Keratinocyte (primary cell): ENCODE data around the gene SLC8A3.

Experiments used
- EZH2 ChIP-seq: IDR thresholded peaks from one replicate; pipeline ENCODE4 v1.6.1; 2012; ENCODE audit warnings: inconsistent platforms, mild to moderate bottlenecking, low read length, moderate library complexity
- TF ChIP-seq, protein P1 (sequence below), 3 experiments: IDR thresholded peaks in 1 of 3; conservative IDR thresholded peaks in 1 of 3; optimal IDR thresholded peaks in 1 of 3; 2 replicates in 2 of 3; 3 replicates in 1 of 3; pipeline versions ENCODE3 to v1.5.1; 2011; ENCODE audit warnings: low read length in 3 of 3, mild to moderate bottlenecking in 3 of 3, moderate library complexity in 2 of 3, control low read depth in 1 of 3, inconsistent platforms in 1 of 3; ENCODE audit not compliant: insufficient read depth in 2 of 3; ENCODE audit errors: extremely low read depth in 1 of 3

DNA sequence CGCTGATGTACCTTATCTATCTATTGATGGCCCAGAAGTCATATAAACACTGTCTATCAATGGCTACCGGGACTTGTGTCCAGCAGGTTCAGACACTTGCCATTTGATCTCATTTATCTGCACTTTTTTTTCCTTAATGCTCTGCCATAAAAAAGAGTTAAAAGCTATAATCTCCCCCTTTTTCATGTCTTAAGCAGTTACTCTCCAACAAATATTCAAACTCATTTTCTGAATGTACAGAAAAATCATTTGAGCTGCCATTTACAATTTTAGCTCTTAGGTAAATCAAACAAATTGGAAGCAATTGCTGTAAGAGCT lies 101.4 kb downstream of the SLC8A3 start:
- no peak for TF ChIP-seq EZH2
- TF ChIP-seq, protein P1, sequence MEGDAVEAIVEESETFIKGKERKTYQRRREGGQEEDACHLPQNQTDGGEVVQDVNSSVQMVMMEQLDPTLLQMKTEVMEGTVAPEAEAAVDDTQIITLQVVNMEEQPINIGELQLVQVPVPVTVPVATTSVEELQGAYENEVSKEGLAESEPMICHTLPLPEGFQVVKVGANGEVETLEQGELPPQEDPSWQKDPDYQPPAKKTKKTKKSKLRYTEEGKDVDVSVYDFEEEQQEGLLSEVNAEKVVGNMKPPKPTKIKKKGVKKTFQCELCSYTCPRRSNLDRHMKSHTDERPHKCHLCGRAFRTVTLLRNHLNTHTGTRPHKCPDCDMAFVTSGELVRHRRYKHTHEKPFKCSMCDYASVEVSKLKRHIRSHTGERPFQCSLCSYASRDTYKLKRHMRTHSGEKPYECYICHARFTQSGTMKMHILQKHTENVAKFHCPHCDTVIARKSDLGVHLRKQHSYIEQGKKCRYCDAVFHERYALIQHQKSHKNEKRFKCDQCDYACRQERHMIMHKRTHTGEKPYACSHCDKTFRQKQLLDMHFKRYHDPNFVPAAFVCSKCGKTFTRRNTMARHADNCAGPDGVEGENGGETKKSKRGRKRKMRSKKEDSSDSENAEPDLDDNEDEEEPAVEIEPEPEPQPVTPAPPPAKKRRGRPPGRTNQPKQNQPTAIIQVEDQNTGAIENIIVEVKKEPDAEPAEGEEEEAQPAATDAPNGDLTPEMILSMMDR (optimal IDR thresholded peaks at IDR 0.05 in 1 of 3, IDR thresholded peaks at IDR 0.05 in 1 of 3, conservative IDR thresholded peaks at IDR 0.05 in 1 of 3; ENCODE audit: extremely low read depth in 1 of 3, insufficient read depth in 2 of 3, low read length in 3 of 3) = no peak
